ENCODE data around the gene UBE2B. TPM values are rescaled to one million over a fixed set of nuclear protein-coding genes. Genes with fewer than 3 reads are reported as not detected.
"Not testable (repeated sequence)": the region's sequence is repeated elsewhere in the genome, so short reads cannot be mapped to it uniquely, and the experiment has no call there.

UBE2B gene
- total and polyA plus RNA-seq, 4 donors, result 20.1 to 91.6 (median 31.0) TPM

DNA sequence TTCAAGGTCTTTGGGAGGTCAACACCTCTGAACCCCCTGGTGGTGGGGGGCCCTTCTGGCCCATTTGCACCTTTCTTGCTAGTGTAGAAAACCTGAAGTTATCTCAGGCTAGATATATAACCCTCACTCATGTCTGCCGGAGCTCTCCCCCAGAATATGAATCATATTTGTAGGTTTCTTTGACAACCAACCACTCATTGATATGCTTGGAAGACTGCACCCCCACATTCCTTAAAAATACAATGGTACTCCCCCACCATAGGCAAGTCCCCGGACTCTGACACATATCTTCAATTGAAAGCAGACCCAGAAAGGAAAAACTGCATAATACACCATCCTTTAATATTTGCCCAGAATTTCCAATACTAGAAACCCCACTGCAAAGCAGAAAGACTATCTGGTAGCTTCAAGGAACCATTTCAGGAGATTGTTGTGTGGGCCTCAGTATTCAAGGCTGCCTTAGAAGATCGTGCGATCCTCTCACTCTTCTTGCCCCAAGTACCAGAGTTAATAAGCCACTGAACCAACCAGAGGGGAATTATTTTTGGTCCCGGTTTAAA lies 978 bp upstream of the UBE2B start:
- no peaks in the 10 kb centered on the region for H3K9me3 ChIP-seq (ENCODE audit: control insufficient read depth in 4 of 4, low read length in 3 of 4)
- H3K27ac ChIP-seq (ENCODE audit: low read depth in 1 of 2, low read length in 2 of 2), result peak overlapping the region; percentile 95 to 100
- H3K27me3 ChIP-seq (ENCODE audit: control insufficient read depth in 4 of 4, insufficient read depth in 4 of 4, low read length in 3 of 4), result no peaks in the 10 kb centered on the region
- no peak for TF ChIP-seq TAF1 (conservative IDR thresholded peaks at IDR 0.05)
- no peak for TF ChIP-seq HNF4G (IDR thresholded peaks at IDR 0.05)
- DNase-seq (ENCODE audit: low spot score), result no peak
- peak overlapping the region; percentile 21 to 69 (median 29) for H3K4me3 ChIP-seq (ENCODE audit: low read depth in 1 of 3, low read length in 3 of 3)
- 32% methylated on average over 5 of the region's 5 CpGs for WGBS
- peaks cover 2 to 24% (median 20%) of the 10 kb centered on the region in 4 donors for H3K4me1 ChIP-seq (ENCODE audit: control insufficient read depth in 4 of 4, insufficient read depth in 4 of 4, low read length in 3 of 4)
- peak overlapping the region; percentile 92 to 94 for H3K9ac ChIP-seq (ENCODE audit: low read depth in 1 of 2, low read length in 2 of 2)
- peaks cover 0 to 7% (median 3%) of the 10 kb centered on the region in 4 donors for H3K36me3 ChIP-seq (ENCODE audit: control insufficient read depth in 4 of 4, insufficient read depth in 3 of 4, low read depth in 1 of 4, low read length in 3 of 4)

DNA sequence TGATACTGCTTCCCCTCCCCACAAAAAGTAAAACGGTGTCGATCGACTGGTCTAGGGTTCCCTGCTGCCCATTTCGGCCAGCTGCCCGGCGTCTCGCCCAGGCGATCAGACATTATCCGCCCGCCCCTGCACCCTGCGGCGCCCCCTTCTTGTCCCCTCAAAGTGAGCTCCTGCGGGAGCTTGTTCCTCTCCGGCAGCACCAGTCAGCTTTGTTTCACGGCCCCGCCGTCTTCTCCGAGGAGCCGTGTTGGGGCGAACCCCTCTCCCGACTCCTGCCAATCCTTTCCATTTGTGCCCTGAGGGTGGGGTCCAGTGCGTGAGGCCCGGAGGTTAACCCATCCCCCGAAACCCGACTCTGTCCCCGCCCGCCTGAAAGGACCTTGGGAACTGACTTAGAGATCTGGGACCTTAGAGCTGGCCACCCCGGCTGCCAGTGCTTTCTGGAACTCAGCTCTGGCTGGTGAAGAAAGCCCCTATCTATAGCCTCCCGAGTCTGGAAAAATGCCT lies 518 bp downstream of the UBE2B start:
- TF ChIP-seq HNF4A (conservative IDR thresholded peaks at IDR 0.05) (peak in 1 of 2 donors; percentile 25), RXRA (IDR thresholded peaks at IDR 0.05) (peak in 1 of 2 donors; percentile 20), ZBTB33 (IDR thresholded peaks at IDR 0.05) (no peak)
- peaks cover 2 to 24% (median 10%) of the 10 kb centered on the region in 4 donors for H3K4me1 ChIP-seq (ENCODE audit: control insufficient read depth in 4 of 4, insufficient read depth in 4 of 4, low read length in 3 of 4)

GRCh38 chr5:134373633-134374032 lies 2.3 kb downstream of the UBE2B start:
- H3K27ac ChIP-seq (ENCODE audit: low read depth in 1 of 2, low read length in 2 of 2); H3K4me3 ChIP-seq (ENCODE audit: low read depth in 1 of 3, low read length in 3 of 3); H3K9me3 ChIP-seq (ENCODE audit: control insufficient read depth in 4 of 4, low read length in 3 of 4); H3K9ac ChIP-seq (ENCODE audit: low read depth in 1 of 2, low read length in 2 of 2); H3K27me3 ChIP-seq (ENCODE audit: control insufficient read depth in 4 of 4, insufficient read depth in 4 of 4, low read length in 3 of 4); DNase-seq (ENCODE audit: low spot score): not testable (repeated sequence)
- Histone ChIP-seq H3K36me3 (ENCODE audit: control insufficient read depth in 4 of 4, insufficient read depth in 3 of 4, low read depth in 1 of 4, low read length in 3 of 4) (peaks cover 5 to 22% (median 15%) of the 10 kb centered on the region in 4 donors), H3K4me1 (ENCODE audit: control insufficient read depth in 4 of 4, insufficient read depth in 4 of 4, low read length in 3 of 4) (peaks cover 0 to 21% (median 10%) of the 10 kb centered on the region in 4 donors)
- WGBS, result 91% methylated on average over 4 of the region's 5 CpGs

More for the DNA sequence above, 518 bp downstream of the UBE2B start:
- Histone ChIP-seq H3K4me3 (ENCODE audit: low read depth in 1 of 3, low read length in 3 of 3) (peak overlapping the region; percentile 69 to 96 (median 80)), H3K36me3 (ENCODE audit: control insufficient read depth in 4 of 4, insufficient read depth in 3 of 4, low read depth in 1 of 4, low read length in 3 of 4) (peaks cover 4 to 12% (median 5%) of the 10 kb centered on the region in 4 donors), H3K27ac (ENCODE audit: low read depth in 1 of 2, low read length in 2 of 2) (peak overlapping the region; percentile 95 to 100), H3K9ac (ENCODE audit: low read depth in 1 of 2, low read length in 2 of 2) (peak overlapping the region; percentile 99 to 100), H3K9me3 (ENCODE audit: control insufficient read depth in 4 of 4, low read length in 3 of 4) (no peaks in the 10 kb centered on the region), H3K27me3 (ENCODE audit: control insufficient read depth in 4 of 4, insufficient read depth in 4 of 4, low read length in 3 of 4) (no peaks in the 10 kb centered on the region)
- under 1% methylated on average over 29 of the region's 29 CpGs for WGBS
- peak; percentile 76 for DNase-seq (ENCODE audit: low spot score)

DNA sequence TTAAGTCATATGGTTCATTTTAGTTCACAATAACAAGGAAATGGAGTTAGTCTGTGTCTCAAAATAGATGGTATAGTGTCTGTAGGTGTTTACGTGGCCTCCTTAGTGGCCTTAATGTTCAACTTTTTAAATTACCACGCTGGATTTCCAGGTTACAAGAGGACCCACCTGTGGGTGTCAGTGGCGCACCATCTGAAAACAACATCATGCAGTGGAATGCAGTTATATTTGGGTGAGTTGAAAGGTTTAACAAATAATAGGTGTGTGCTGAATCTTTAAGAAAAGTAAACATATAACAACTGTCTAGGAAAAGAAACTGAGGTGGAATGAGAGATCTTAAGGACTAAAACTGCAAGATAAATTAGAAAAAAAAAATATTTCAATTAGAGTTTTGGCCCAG lies 2.9 kb downstream of the UBE2B start:
- Histone ChIP-seq H3K4me3 (ENCODE audit: low read depth in 1 of 3, low read length in 3 of 3) (no peak overlapping the region), H3K36me3 (ENCODE audit: control insufficient read depth in 4 of 4, insufficient read depth in 3 of 4, low read depth in 1 of 4, low read length in 3 of 4) (peaks cover 5 to 22% (median 16%) of the 10 kb centered on the region in 4 donors), H3K9me3 (ENCODE audit: control insufficient read depth in 4 of 4, low read length in 3 of 4) (no peaks in the 10 kb centered on the region), H3K4me1 (ENCODE audit: control insufficient read depth in 4 of 4, insufficient read depth in 4 of 4, low read length in 3 of 4) (peaks cover 0 to 21% (median 10%) of the 10 kb centered on the region in 4 donors), H3K27me3 (ENCODE audit: control insufficient read depth in 4 of 4, insufficient read depth in 4 of 4, low read length in 3 of 4) (no peaks in the 10 kb centered on the region), H3K9ac (ENCODE audit: low read depth in 1 of 2, low read length in 2 of 2) (no peak overlapping the region), H3K27ac (ENCODE audit: low read depth in 1 of 2, low read length in 2 of 2) (no peak overlapping the region)
- DNase-seq (ENCODE audit: low spot score), result no peak
- no peak for TF ChIP-seq FOXA2 (IDR thresholded peaks at IDR 0.05)
- peak; percentile 26 to 27 for TF ChIP-seq RAD21 (IDR thresholded peaks at IDR 0.05)
- no peak for TF ChIP-seq REST (IDR thresholded peaks at IDR 0.05)
- TF ChIP-seq YY1 (IDR thresholded peaks at IDR 0.05), result no peak
- TF ChIP-seq HNF4A (conservative IDR thresholded peaks at IDR 0.05), result no peak
- no peak for TF ChIP-seq JUND (IDR thresholded peaks at IDR 0.05)
- TF ChIP-seq FOXA1 (IDR thresholded peaks at IDR 0.05), result no peak
- TF ChIP-seq MAX (IDR thresholded peaks at IDR 0.05), result no peak
- 79% methylated on average over 3 of the region's 3 CpGs for WGBS
